Panc1 (cell line): ENCODE results near the gene ADGRD1. TPM values are rescaled to one million over a fixed set of nuclear protein-coding genes. Genes with fewer than 3 reads are reported as not detected.

Experiments used
- ATAC-seq: fragments of 200-7000 bp; cut with Tn5 transposase; 2 replicates; pipeline ENCODE4 v1.9.1; 2020; ENCODE audit warnings: mild to moderate bottlenecking, moderate library complexity
- BruUV-seq: library from RNA; stranded (reverse); fragments of 400-500 nt; replicated peaks from 2 replicates; lab custom pipeline; 2021; lab: Mats Ljungman, UMichigan
- CTCF ChIA-PET: fragments of 300-600 bp; sonication (Branson Sonifier 250); formaldehyde crosslinking; loops from one replicate; lab custom pipeline; 2022; ENCODE audit warnings: antibody characterized with exemption; lab: Charles Lee
- POLR2A ChIA-PET: fragments of 300-600 bp; sonication (Branson Sonifier 250); formaldehyde crosslinking; loops from one replicate; lab custom pipeline; 2022; ENCODE audit warnings: antibody characterized with exemption; lab: Charles Lee
- DNase-seq: peaks from one replicate; pipeline ENCODE4 v3.0.0-alpha.2; 2010; ENCODE audit warnings: low read depth, low spot score
- H3K27ac ChIP-seq: 2 replicates; pipeline ENCODE4 v1.5.1; 2011; ENCODE audit warnings: mild to moderate bottlenecking, low read length, inconsistent platforms
- H3K27me3 ChIP-seq: fragments of 200-500 bp; sonication (Bioruptor generic); 2 replicates; pipeline ENCODE4 v1.6.0; 2014; ENCODE audit warnings: low read length, inconsistent platforms; ENCODE audit not compliant: control insufficient read depth, insufficient read depth
- H3K36me3 ChIP-seq: fragments of 200-500 bp; sonication (Bioruptor generic); 2 replicates; pipeline ENCODE4 v1.5.1; 2014; ENCODE audit warnings: inconsistent platforms, mild to moderate bottlenecking, low read length, moderate library complexity; ENCODE audit not compliant: control insufficient read depth, insufficient read depth
- H3K4me1 ChIP-seq: 2 replicates; pipeline ENCODE4 v1.5.1; 2011; ENCODE audit warnings: inconsistent platforms, mild to moderate bottlenecking, low read length, moderate library complexity; ENCODE audit not compliant: control insufficient read depth, insufficient read depth
- H3K4me3 ChIP-seq, 2 experiments: 2 replicates each; pipeline ENCODE4 v1.5.1; 2011 to 2012; ENCODE audit warnings: low read depth in 2 of 2, low read length in 2 of 2, mild to moderate bottlenecking in 2 of 2, inconsistent platforms in 1 of 2, moderate library complexity in 1 of 2
- H3K9me3 ChIP-seq: fragments of 200-500 bp; sonication (Bioruptor generic); 2 replicates; pipeline ENCODE4 v1.5.1; 2014; ENCODE audit warnings: low read depth, mild to moderate bottlenecking, inconsistent platforms, low read length, moderate library complexity; ENCODE audit not compliant: control insufficient read depth, insufficient read depth
- CTCF ChIP-seq: fragments of 450-650 bp; IDR thresholded peaks from 2 replicates; pipeline ENCODE4 v1.5.1; 2017; ENCODE audit warnings: mild to moderate bottlenecking
- POLR2AphosphoS5 ChIP-seq: IDR thresholded peaks from 2 replicates; pipeline ENCODE4 v1.6.1; 2012; ENCODE audit warnings: mild to moderate bottlenecking, low read depth, low read length, moderate library complexity
- REST ChIP-seq, 2 experiments: IDR thresholded peaks; 2 replicates each; pipeline ENCODE4 v1.6.1; 2011 to 2012; ENCODE audit warnings: low read depth in 2 of 2, control low read depth in 1 of 2, low read length in 1 of 2, mild to moderate bottlenecking in 1 of 2, moderate library complexity in 1 of 2; ENCODE audit not compliant: insufficient read depth in 1 of 2
- SIN3A ChIP-seq: IDR thresholded peaks from 2 replicates; pipeline ENCODE4 v1.6.1; 2012; ENCODE audit warnings: low read depth, mild to moderate bottlenecking, low read length, moderate library complexity, borderline replicate concordance; ENCODE audit not compliant: insufficient read depth
- TCF7L2 ChIP-seq: IDR thresholded peaks from 2 replicates; pipeline ENCODE4 v1.6.1; 2011; ENCODE audit warnings: mild to moderate bottlenecking, low read depth, low read length, inconsistent platforms
- in situ Hi-C: cut with HindIII; loops from 2 replicates; pipeline ENCODE4 v1.10.0; 2016; ENCODE audit warnings: low sequenced_read_pairs, low pct_unique_long_range_greater_than_20kb
- intact Hi-C: fragments of 100-400 bp; cut with micrococcal nuclease; formaldehyde crosslinking; loops from one replicate; pipeline ENCODE4 v1.10.0; 2022; ENCODE audit not compliant: unreplicated experiment
- total RNA-seq: library from RNA; stranded (reverse); gene quantifications from one replicate; pipeline ENCODE4 v1.2.1, GENCODE V29; 2021; ENCODE audit not compliant: unreplicated experiment

Gene ADGRD1
- total RNA-seq, 1 experiment from 2014 or later, result 0.21 TPM

- in situ Hi-C loops (no loop called here), intact Hi-C loops (no loop called here)
- Histone ChIP-seq H3K27ac (no peak overlapping the region), H3K9me3 (no peaks in the 10 kb centered on the region), H3K4me1 (no peaks in the 10 kb centered on the region), H3K4me3 (no peak overlapping the region), H3K27me3 (peaks cover under 1% of the 10 kb centered on the region; the same call in 1 of the 2 replicates), H3K36me3 (no peaks in the 10 kb centered on the region)
- ChIA-PET POLR2A (no interaction called here), CTCF (no interaction called here)
- BruUV-seq, result no TSS peak
- ATAC-seq, result no peak
- no peak for DNase-seq
- TF ChIP-seq SIN3A (no peak), POLR2AphosphoS5 (no peak), CTCF (no peak), TCF7L2 (no peak), REST (IDR thresholded peaks at IDR 0.05; ENCODE audit: insufficient read depth in 1 of 2, low read depth in 2 of 2, low read length in 1 of 2) (no peak)
Measured at GRCh38 chr12:131049549-131050339, 96.0 kb downstream of the ADGRD1 start.

GRCh38 chr12:131050463-131051154 is 96.9 kb downstream of the ADGRD1 start:
- H3K9me3 ChIP-seq, result no peaks in the 10 kb centered on the region
- in situ Hi-C loops, result no loop called here

More at GRCh38 chr12:131050463-131051154, 96.9 kb downstream of the ADGRD1 start:
- no peaks in the 10 kb centered on the region for H3K4me1 ChIP-seq
- no peak overlapping the region for H3K4me3 ChIP-seq
- POLR2A ChIA-PET, result no interaction called here
- DNase-seq (no peak), ATAC-seq (no peak)
- BruUV-seq, result no TSS peak
- CTCF ChIA-PET, result no interaction called here
- intact Hi-C loops, result no loop called here
- H3K27me3 ChIP-seq, result peaks cover 8% of the 10 kb centered on the region; the same call in 1 of the 2 replicates
- no peak overlapping the region for H3K27ac ChIP-seq
- TF ChIP-seq POLR2AphosphoS5 (no peak), REST (IDR thresholded peaks at IDR 0.05; ENCODE audit: insufficient read depth in 1 of 2, low read depth in 2 of 2, low read length in 1 of 2) (no peak), TCF7L2 (no peak), CTCF (no peak), SIN3A (no peak)
- H3K36me3 ChIP-seq, result no peaks in the 10 kb centered on the region
